ENCODE results near the gene POR. TPM values are rescaled to one million over a fixed set of nuclear protein-coding genes. Genes with fewer than 3 reads are reported as not detected.

Gene POR
- total and polyA plus RNA-seq, 2 of the 13 experiments (the other 11 are each of a cell fraction or from before 2014, with no cell fraction given) = 145 to 266 TPM

DNA sequence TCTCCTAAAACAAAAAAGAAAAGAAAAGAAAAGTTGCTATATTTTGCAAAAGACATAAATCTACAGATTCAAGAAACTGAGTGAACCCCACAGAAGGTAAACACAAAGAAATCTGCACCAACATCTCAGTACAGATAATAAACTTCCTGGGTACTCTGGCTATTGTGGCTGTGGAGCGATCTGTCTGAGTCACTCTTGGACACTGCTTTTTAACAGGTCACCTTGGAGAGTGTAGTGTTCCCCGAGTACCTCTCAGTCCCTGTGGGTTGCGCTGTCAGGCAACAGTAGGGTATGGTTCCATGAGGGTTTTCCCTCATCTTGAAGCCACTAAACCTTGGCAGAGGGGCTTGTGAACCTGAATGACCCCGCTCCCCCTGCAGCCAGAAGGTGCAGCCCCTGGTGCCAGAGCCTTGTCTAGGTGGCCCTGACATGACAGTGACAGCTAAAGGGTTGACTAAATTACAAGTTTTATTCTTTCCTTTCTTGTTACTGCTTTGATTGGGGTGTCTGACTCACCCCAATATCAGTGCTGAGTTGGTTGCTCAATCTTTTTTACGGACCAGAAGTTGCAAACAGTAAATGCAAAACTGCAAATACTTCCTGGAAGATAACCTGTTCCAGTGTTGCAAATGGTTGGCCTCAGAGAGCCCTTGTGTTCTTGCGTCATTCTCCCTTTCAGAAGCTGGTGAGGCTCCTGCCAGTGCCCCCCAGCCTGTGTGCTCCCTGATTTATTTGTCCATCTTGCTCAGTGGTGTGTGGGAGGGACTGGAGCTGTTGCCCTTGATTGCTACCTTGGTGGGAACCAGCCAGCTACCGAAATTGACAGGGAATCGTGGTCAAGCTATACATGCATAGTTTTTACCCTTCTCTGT lies 30.6 kb downstream of the POR start (continued):
- TF ChIP-seq IRX3 (CRISPR knock-in tag; IDR thresholded peaks at IDR 0.05; ENCODE audit: borderline replicate concordance, low read depth) = no peak
- TF ChIP-seq KAT2B (IDR thresholded peaks at IDR 0.05; ENCODE audit: borderline replicate concordance, low read depth, low read length) = no peak
- peak; percentile 61; the same call in 1 of the 2 replicates for TF ChIP-seq PHF21A (CRISPR knock-in tag; IDR thresholded peaks at IDR 0.05)
- no peak for TF ChIP-seq ZNF274 (CRISPR knock-in tag; IDR thresholded peaks at IDR 0.05)
- TF ChIP-seq, protein P1, sequence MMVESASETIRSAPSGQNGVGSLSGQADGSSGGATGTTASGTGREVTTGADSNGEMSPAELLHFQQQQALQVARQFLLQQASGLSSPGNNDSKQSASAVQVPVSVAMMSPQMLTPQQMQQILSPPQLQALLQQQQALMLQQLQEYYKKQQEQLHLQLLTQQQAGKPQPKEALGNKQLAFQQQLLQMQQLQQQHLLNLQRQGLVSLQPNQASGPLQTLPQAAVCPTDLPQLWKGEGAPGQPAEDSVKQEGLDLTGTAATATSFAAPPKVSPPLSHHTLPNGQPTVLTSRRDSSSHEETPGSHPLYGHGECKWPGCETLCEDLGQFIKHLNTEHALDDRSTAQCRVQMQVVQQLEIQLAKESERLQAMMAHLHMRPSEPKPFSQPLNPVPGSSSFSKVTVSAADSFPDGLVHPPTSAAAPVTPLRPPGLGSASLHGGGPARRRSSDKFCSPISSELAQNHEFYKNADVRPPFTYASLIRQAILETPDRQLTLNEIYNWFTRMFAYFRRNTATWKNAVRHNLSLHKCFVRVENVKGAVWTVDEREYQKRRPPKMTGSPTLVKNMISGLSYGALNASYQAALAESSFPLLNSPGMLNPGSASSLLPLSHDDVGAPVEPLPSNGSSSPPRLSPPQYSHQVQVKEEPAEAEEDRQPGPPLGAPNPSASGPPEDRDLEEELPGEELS (CRISPR knock-in tag; IDR thresholded peaks at IDR 0.05) = 0 out of 2 replicates have a peak, but pooled peaks have one; percentile 47
- TF ChIP-seq HIVEP1 (CRISPR knock-in tag; IDR thresholded peaks at IDR 0.05) = peak; percentile 40; the same call in 1 of the 2 replicates
- no peak for TF ChIP-seq ZNF543 (CRISPR knock-in tag; IDR thresholded peaks at IDR 0.05)
- TF ChIP-seq, protein P2, sequence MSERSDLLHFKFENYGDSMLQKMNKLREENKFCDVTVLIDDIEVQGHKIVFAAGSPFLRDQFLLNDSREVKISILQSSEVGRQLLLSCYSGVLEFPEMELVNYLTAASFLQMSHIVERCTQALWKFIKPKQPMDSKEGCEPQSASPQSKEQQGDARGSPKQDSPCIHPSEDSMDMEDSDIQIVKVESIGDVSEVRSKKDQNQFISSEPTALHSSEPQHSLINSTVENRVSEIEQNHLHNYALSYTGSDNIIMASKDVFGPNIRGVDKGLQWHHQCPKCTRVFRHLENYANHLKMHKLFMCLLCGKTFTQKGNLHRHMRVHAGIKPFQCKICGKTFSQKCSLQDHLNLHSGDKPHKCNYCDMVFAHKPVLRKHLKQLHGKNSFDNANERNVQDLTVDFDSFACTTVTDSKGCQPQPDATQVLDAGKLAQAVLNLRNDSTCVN (CRISPR knock-in tag; IDR thresholded peaks at IDR 0.05; ENCODE audit: borderline replicate concordance) = no peak
- no peak for TF ChIP-seq HES4 (CRISPR knock-in tag; IDR thresholded peaks at IDR 0.05; ENCODE audit: borderline replicate concordance)
- no peak for TF ChIP-seq POLR2AphosphoS5 (IDR thresholded peaks at IDR 0.05; ENCODE audit: low read depth, low read length)
- TF ChIP-seq, protein P3, sequence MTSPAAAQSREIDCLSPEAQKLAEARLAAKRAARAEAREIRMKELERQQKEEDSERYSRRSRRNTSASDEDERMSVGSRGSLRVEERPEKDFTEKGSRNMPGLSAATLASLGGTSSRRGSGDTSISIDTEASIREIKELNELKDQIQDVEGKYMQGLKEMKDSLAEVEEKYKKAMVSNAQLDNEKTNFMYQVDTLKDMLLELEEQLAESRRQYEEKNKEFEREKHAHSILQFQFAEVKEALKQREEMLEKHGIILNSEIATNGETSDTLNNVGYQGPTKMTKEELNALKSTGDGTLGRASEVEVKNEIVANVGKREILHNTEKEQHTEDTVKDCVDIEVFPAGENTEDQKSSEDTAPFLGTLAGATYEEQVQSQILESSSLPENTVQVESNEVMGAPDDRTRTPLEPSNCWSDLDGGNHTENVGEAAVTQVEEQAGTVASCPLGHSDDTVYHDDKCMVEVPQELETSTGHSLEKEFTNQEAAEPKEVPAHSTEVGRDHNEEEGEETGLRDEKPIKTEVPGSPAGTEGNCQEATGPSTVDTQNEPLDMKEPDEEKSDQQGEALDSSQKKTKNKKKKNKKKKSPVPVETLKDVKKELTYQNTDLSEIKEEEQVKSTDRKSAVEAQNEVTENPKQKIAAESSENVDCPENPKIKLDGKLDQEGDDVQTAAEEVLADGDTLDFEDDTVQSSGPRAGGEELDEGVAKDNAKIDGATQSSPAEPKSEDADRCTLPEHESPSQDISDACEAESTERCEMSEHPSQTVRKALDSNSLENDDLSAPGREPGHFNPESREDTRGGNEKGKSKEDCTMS (CRISPR knock-in tag; conservative IDR thresholded peaks at IDR 0.05) = no peak
- TF ChIP-seq, protein P4, sequence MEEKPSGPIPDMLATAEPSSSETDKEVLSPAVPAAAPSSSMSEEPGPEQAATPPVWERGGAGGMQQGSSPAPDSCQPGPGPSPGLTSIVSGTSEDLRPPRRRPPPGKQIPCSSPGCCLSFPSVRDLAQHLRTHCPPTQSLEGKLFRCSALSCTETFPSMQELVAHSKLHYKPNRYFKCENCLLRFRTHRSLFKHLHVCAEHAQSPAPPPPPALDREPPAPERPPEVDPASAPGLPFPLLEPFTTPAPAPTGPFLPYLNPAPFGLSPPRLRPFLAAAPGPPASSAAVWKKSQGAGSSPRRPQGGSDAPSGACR (CRISPR knock-in tag; IDR thresholded peaks at IDR 0.05) = no peak
- no peak for TF ChIP-seq ZMYM3 (CRISPR knock-in tag; IDR thresholded peaks at IDR 0.05)
- no peak for TF ChIP-seq HOXA9 (CRISPR knock-in tag; IDR thresholded peaks at IDR 0.05; ENCODE audit: borderline replicate concordance)
- TF ChIP-seq SOX13 (IDR thresholded peaks at IDR 0.05) = no peak
- TF ChIP-seq SOX13 (CRISPR knock-in tag; conservative IDR thresholded peaks at IDR 0.05 in 1 of 2, IDR thresholded peaks at IDR 0.05 in 1 of 2) = peak in 1 of 2 experiments; percentile 52; a peak in 1 of 4 replicates
- TF ChIP-seq ZNF713 (CRISPR knock-in tag; IDR thresholded peaks at IDR 0.05) = no peak
- TF ChIP-seq ZNF891 (CRISPR knock-in tag; IDR thresholded peaks at IDR 0.05) = no peak
- no peak for TF ChIP-seq CBX5 (CRISPR knock-in tag; IDR thresholded peaks at IDR 0.05; ENCODE audit: borderline replicate concordance)
- TF ChIP-seq ZNF749 (CRISPR knock-in tag; IDR thresholded peaks at IDR 0.05; ENCODE audit: borderline replicate concordance) = no peak
- TF ChIP-seq ZNF703 (CRISPR knock-in tag; IDR thresholded peaks at IDR 0.05; ENCODE audit: borderline replicate concordance) = no peak
- no peak for TF ChIP-seq SIN3A (IDR thresholded peaks at IDR 0.05; ENCODE audit: borderline replicate concordance, low read depth, low read length)
- no peak for TF ChIP-seq NAIF1 (CRISPR knock-in tag; IDR thresholded peaks at IDR 0.05; ENCODE audit: borderline replicate concordance)
- TF ChIP-seq RFX3 (CRISPR knock-in tag; IDR thresholded peaks at IDR 0.05) = no peak
